HFFc6 (cell line): Measurements from ENCODE around the gene MMP10. TPM values are rescaled to one million over a fixed set of nuclear protein-coding genes. Genes with fewer than 3 reads are reported as not detected.

Experiments
- DNase-seq: peaks from one replicate; pipeline ENCODE4 v3.0.0-alpha.2; 2018
- H3K27ac Mint-ChIP-seq: 2 replicates; pipeline ENCODE4 v1.8.0; 2020; ENCODE audit warnings: mild to moderate bottlenecking, mixed read lengths
- H3K27me3 Mint-ChIP-seq: 2 replicates; pipeline ENCODE4 v1.8.0; 2021; ENCODE audit warnings: mild to moderate bottlenecking, moderate library complexity, mixed read lengths; ENCODE audit not compliant: insufficient read depth
- H3K36me3 Mint-ChIP-seq: 2 replicates; pipeline ENCODE4 v1.8.0; 2021; ENCODE audit warnings: low read depth, mixed read lengths
- H3K4me1 Mint-ChIP-seq: 2 replicates; pipeline ENCODE4 v1.8.0; 2020; ENCODE audit warnings: low read depth, mixed read lengths
- H3K4me3 Mint-ChIP-seq: 2 replicates; pipeline ENCODE4 v1.8.0; 2020; ENCODE audit warnings: mild to moderate bottlenecking, moderate library complexity, mixed read lengths
- H3K9me3 Mint-ChIP-seq: 2 replicates; pipeline ENCODE4 v1.8.0; 2020; ENCODE audit warnings: mild to moderate bottlenecking, mixed read lengths
- total RNA-seq, 6 experiments: library from RNA; stranded (reverse); fragmentation: NEBNext Ultra II Directional; extraction: Animal tissue kit (Norgen Biotek cat#: 25700); gene quantifications; 2 replicates in 1 of 6; 3 replicates in 5 of 6; pipeline ENCODE4 v1.2.3, GENCODE V29; 2021
- TF ChIP-seq, protein P1 (sequence below): fragments of 200-600 bp; sonication (generic); IDR thresholded peaks from 2 replicates; pipeline ENCODE4 v1.5.0; 2021; ENCODE audit warnings: antibody characterized with exemption, mild to moderate bottlenecking

Gene MMP10
- total RNA-seq, 6 experiments from 2014 or later = 0.33 to 3.9 (median 1.1) TPM

DNA sequence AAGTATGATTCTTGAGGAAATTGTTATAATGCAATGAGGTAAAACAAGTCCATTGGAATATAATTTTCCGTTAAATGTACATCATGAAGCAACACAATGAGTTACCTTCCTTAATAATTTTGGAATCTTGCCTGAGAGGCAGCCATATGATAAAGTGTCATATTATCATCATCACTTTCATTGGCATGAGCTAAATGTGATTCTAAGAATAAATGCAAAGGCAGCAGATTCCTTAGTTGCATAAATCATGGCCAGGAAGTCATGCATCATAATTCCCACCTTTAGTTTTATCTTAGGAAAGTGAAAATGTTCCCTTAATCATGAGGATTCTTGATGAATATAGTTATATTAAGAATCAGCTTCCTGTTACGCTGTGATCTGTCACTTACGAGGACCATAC is 31.8 kb upstream of the MMP10 start:
- Mint-ChIP-seq H3K4me3 (no peak overlapping the region), H3K27ac (no peak overlapping the region), H3K27me3 (peaks cover 11% of the 10 kb centered on the region), H3K4me1 (peaks cover 7% of the 10 kb centered on the region), H3K36me3 (peaks cover 12% of the 10 kb centered on the region), H3K9me3 (peaks cover 13% of the 10 kb centered on the region)
- DNase-seq = no peak
- TF ChIP-seq, protein P1, sequence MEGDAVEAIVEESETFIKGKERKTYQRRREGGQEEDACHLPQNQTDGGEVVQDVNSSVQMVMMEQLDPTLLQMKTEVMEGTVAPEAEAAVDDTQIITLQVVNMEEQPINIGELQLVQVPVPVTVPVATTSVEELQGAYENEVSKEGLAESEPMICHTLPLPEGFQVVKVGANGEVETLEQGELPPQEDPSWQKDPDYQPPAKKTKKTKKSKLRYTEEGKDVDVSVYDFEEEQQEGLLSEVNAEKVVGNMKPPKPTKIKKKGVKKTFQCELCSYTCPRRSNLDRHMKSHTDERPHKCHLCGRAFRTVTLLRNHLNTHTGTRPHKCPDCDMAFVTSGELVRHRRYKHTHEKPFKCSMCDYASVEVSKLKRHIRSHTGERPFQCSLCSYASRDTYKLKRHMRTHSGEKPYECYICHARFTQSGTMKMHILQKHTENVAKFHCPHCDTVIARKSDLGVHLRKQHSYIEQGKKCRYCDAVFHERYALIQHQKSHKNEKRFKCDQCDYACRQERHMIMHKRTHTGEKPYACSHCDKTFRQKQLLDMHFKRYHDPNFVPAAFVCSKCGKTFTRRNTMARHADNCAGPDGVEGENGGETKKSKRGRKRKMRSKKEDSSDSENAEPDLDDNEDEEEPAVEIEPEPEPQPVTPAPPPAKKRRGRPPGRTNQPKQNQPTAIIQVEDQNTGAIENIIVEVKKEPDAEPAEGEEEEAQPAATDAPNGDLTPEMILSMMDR = no peak

DNA sequence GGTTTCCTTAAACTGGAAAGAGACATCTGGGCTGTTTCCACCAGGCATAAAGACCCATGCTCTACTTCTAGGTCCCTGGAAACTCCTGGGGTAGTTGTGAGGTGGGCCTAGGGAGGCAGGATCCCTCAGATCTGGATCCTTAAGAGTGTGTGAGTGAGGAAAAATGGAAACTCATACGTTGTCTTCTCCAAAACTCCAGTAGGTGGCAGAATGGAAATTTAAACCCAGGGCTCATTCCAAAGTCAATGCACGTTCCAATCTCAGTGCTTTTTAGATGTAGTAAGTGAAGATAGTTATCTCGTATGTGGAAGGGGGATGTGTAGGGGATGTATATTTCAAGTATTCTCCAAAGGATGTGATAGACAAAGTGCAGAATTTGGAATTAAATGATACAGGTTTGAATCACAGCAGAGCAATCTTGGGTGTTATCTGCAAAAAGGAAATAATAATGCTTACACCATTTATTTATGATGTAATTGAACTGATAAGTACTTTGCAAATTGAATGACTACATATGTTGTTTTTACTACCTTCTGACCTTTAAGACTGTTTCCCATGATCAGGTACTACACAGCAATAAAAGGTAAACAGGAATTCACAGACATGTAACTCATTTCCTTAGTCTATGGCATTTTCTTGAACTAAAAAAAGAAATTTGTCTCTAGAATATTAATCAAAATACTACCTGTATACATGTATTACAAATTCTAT is 30.7 kb upstream of the MMP10 start:
- peak; percentile 36 for DNase-seq
- H3K9me3 Mint-ChIP-seq = peaks cover 5% of the 10 kb centered on the region; the same call in 1 of the 2 replicates
- H3K36me3 Mint-ChIP-seq = peaks cover 3% of the 10 kb centered on the region; the same call in 1 of the 2 replicates
- H3K27ac Mint-ChIP-seq = no peak overlapping the region
- H3K4me1 Mint-ChIP-seq = peaks cover 16% of the 10 kb centered on the region
- TF ChIP-seq, protein P1 = peak; percentile 77
- H3K27me3 Mint-ChIP-seq = peaks cover under 1% of the 10 kb centered on the region
- no peak overlapping the region for H3K4me3 Mint-ChIP-seq

DNA sequence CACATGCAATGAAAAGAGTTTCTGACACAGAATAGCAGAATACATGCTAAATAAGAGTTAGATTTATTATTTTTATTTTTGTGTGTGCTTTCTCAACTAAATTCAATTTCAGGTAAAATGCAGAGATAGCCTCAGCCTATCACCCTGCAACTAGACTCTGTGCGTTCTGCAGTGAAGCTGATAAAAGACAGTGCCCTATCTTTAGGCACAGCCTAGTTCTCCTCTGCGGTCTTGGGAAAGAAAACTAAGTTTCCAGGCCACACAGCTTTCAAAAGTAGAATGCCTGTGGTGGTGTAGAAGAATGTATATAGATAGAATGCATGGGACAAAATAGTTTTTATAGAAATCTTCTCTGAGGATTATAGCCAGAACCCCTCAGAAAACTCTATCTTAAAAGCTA is 29.5 kb upstream of the MMP10 start:
- no peak overlapping the region for H3K27ac Mint-ChIP-seq
- H3K36me3 Mint-ChIP-seq = no peaks in the 10 kb centered on the region
- no peak overlapping the region for H3K4me3 Mint-ChIP-seq
- H3K4me1 Mint-ChIP-seq = peaks cover 21% of the 10 kb centered on the region
- TF ChIP-seq, protein P1 = no peak
- no peaks in the 10 kb centered on the region for H3K9me3 Mint-ChIP-seq
- DNase-seq = no peak
- no peaks in the 10 kb centered on the region; the same call in none of the 2 replicates for H3K27me3 Mint-ChIP-seq

DNA sequence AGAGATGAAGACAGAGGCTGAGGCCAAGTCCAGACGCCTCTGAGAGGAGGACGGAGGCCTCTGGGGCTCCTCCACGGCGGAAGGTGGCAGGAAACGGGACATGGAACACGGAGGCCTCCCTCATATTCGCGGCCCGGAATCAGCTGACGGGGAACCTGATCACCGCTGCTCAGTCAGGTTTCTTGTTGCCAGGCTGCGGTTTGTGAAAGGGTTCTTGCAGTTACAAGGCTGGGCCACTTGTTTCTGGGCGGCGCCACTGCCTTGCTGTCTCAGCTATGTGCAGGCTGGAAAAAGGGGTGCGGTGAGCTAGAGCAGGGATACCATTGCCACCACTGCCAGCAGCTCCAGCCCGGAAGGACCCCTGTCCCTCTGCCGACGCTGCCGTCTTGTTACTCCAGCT is 27.5 kb upstream of the MMP10 start:
- Mint-ChIP-seq H3K36me3 (no peaks in the 10 kb centered on the region), H3K4me3 (no peak overlapping the region), H3K27ac (no peak overlapping the region), H3K27me3 (no peaks in the 10 kb centered on the region; the same call in none of the 2 replicates), H3K4me1 (peaks cover 35% of the 10 kb centered on the region), H3K9me3 (no peaks in the 10 kb centered on the region)
- TF ChIP-seq, protein P1 = peak; percentile 53
- DNase-seq = no peak

DNA sequence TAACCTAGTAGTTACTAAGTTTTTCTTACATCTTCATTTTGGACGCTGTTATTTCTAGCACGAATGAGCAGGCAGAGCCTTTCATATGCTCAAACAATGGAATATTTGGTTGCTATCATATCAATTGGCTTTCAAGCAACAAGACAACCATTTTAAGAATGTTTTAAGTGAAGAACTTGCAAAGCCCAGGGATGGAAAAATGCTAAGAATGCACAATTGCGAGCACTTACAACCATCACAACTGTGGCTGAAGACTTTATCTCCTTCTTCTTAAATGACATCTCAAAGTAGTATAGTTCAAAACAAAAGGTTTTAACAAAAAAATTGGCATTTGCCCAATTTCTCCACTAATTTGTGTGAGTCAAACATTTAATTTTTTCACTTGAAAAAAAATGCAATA is 25.9 kb upstream of the MMP10 start:
- DNase-seq = peak; percentile 41
- Mint-ChIP-seq H3K9me3 (no peaks in the 10 kb centered on the region), H3K4me1 (peaks cover 48% of the 10 kb centered on the region), H3K27me3 (no peaks in the 10 kb centered on the region; the same call in none of the 2 replicates), H3K4me3 (no peak overlapping the region), H3K36me3 (no peaks in the 10 kb centered on the region), H3K27ac (no peak overlapping the region)
- TF ChIP-seq, protein P1 = no peak
